NT2/D1 (cell line): ENCODE results near the gene CD38.
"Not testable (repeated sequence)": the region's sequence is repeated elsewhere in the genome, so short reads cannot be mapped to it uniquely, and the experiment has no call there.

Experiments used
- DNase-seq: peaks from one replicate; pipeline ENCODE4 v3.0.0-alpha.2; 2011; ENCODE audit warnings: low read depth, low spot score
- H3K27me3 ChIP-seq: 2 replicates; pipeline ENCODE4 v1.6.0; 2011; ENCODE audit warnings: mild to moderate bottlenecking; ENCODE audit not compliant: insufficient read length, insufficient read depth
- H3K36me3 ChIP-seq: 2 replicates; pipeline ENCODE4 v1.6.1; 2011; ENCODE audit warnings: mild to moderate bottlenecking, low read length, mixed read lengths; ENCODE audit not compliant: insufficient read depth, insufficient read length
- H3K4me1 ChIP-seq: 2 replicates; pipeline ENCODE4 v1.5.1; 2011; ENCODE audit not compliant: insufficient read depth, insufficient read length
- H3K4me3 ChIP-seq: 2 replicates; pipeline ENCODE4 v1.5.1; 2011; ENCODE audit warnings: low read depth; ENCODE audit not compliant: insufficient read length
- H3K9ac ChIP-seq: 2 replicates; pipeline ENCODE4 v1.6.0; 2011; ENCODE audit warnings: low read depth; ENCODE audit not compliant: insufficient read length
- H3K9me3 ChIP-seq: 2 replicates; pipeline ENCODE4 v1.5.1; 2011; ENCODE audit warnings: mild to moderate bottlenecking, low read length; ENCODE audit not compliant: insufficient read depth
- SUZ12 ChIP-seq: IDR thresholded peaks from 2 replicates; pipeline ENCODE4 v1.6.1; 2011; ENCODE audit not compliant: insufficient read length, insufficient read depth; ENCODE audit errors: extremely low read depth
- YY1 ChIP-seq: IDR thresholded peaks from 2 replicates; pipeline ENCODE4 v1.6.1; 2011; ENCODE audit not compliant: insufficient read length, insufficient read depth
- ZNF274 ChIP-seq: IDR thresholded peaks from 2 replicates; pipeline ENCODE4 v1.6.1; 2011; ENCODE audit warnings: mild to moderate bottlenecking, low read depth, low read length

The CD38 gene

DNA sequence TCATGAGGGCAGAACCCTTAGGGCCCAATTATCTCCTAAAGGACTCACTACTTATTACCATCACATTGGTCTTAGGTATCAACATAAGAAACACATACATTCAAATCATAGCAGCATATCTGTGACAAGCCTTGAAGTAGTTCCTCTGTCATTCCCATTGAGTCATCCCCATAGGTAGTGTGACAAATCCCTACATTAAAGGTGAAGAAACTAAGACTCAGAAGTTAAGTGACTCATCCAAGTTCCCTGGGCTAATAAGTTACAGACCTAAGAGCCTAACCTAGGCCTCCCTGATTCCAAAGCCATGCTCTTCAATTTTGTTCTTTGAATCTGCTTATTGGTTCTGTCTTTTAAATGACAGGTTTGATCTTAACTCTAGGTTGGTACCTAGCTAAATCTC is 58.2 kb downstream of the CD38 start:
- peaks cover 15% of the 10 kb centered on the region; the same call in 1 of the 2 replicates for H3K9me3 ChIP-seq
- no peak for DNase-seq
- H3K4me1 ChIP-seq: no peaks in the 10 kb centered on the region
- no peak for TF ChIP-seq YY1
- no peak for TF ChIP-seq SUZ12
- TF ChIP-seq ZNF274: no peak
- no peaks in the 10 kb centered on the region for H3K27me3 ChIP-seq
- H3K4me3 ChIP-seq: no peak overlapping the region
- H3K36me3 ChIP-seq: no peaks in the 10 kb centered on the region
- H3K9ac ChIP-seq: no peak overlapping the region

DNA sequence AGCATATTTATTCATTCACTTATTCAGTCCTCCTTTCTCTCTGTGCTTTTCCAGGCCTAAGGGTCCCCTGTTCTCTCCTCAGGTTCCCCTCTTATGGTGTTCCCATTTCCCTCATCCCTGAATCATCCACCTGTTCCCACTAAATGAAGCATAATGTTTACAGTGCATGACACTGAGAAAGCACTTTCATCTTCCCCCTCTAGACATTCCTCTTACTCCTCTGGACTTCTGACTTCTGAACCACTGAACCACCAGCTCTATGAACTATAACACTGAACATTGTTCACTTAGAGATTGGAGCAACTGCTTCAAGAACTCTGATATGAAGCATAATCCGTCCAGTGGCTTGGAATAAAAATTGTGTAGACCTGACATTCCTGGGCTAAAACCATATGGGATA is 59.5 kb downstream of the CD38 start:
- Histone ChIP-seq H3K36me3 (no peaks in the 10 kb centered on the region), H3K4me1 (no peaks in the 10 kb centered on the region), H3K9ac (no peak overlapping the region), H3K4me3 (no peak overlapping the region), H3K9me3 (peaks cover 15% of the 10 kb centered on the region; the same call in 1 of the 2 replicates), H3K27me3 (no peaks in the 10 kb centered on the region)
- no peak for TF ChIP-seq YY1
- TF ChIP-seq SUZ12: no peak
- no peak for TF ChIP-seq ZNF274
- DNase-seq: no peak

DNA sequence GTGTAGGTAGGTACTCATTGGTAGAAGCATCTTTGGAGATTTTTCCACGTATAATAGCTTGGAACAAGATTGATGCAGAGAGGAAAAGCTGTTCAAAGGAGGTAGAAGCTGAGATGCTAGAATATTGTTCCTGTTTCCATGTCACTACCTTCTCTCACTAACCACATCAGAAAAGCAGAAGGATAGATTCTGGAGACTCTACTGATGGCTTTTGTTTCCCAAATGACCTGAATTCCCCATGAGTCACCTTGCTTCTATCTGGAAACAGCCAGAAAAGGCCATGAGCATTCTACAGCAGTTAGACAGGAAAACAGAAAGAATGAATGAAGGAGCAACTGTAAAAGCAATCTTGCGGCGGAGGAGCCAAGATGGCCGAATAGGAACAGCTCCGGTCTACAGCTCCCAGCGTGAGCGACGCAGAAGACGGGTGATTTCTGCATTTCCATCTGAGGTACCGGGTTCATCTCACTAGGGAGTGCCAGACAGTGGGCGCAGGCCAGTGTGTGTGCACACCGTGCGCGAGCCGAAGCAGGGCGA is 63.1 kb downstream of the CD38 start:
- not testable (repeated sequence) for H3K4me3 ChIP-seq, H3K36me3 ChIP-seq, H3K4me1 ChIP-seq, H3K27me3 ChIP-seq, DNase-seq, H3K9ac ChIP-seq
- peaks cover 15% of the 10 kb centered on the region; the same call in 1 of the 2 replicates for H3K9me3 ChIP-seq

DNA sequence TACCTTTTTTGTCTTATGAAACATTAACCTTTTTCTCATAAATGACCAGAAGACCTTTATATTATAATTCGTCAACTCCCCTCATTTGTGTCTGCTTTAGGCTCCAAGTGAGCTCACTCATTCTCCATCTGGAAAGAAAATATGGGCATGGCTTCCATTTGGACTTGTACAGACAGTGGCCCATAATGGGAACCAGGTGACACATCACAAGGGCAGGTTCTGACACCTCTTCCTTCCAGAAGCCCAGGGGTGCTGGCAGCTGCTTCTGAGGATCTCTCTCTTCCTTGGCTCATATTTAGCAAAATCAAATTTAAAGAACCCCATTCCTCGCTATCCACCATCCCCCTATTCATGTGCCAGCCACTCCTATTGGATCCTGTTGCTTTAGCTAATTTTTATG is 69.6 kb downstream of the CD38 start:
- TF ChIP-seq YY1 (no peak), SUZ12 (no peak), ZNF274 (no peak)
- H3K9me3 ChIP-seq: no peaks in the 10 kb centered on the region
- H3K9ac ChIP-seq: no peak overlapping the region
- no peak for DNase-seq
- H3K36me3 ChIP-seq: no peaks in the 10 kb centered on the region
- no peak overlapping the region for H3K4me3 ChIP-seq
- H3K27me3 ChIP-seq: no peaks in the 10 kb centered on the region
- H3K4me1 ChIP-seq: no peaks in the 10 kb centered on the region

DNA sequence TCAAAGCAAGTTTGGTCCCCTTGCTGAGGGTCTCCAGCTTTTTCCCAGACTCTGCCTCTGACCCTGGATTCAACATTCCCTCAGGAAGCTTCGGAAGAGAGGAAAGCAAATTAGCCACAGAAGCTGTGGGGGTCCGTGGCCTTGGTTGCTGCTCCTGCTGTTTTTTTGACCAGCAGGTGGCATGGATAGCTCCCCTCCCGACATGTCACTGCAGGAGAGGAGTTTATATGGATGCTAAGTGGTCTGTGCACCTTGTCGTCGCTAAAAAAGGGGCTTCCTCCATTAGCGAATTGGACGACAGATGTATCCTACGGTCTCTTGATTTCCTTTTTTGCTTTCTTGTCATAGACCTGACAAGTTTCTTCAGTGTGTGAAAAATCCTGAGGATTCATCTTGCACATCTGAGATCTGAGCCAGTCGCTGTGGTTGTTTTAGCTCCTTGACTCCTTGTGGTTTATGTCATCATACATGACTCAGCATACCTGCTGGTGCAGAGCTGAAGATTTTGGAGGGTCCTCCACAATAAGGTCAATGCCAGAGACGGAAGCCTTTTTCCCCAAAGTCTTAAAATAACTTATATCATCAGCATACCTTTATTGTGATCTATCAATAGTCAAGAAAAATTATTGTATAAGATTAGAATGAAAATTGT is 70.2 kb downstream of the CD38 start:
- no peak overlapping the region for H3K9ac ChIP-seq
- no peaks in the 10 kb centered on the region for H3K4me1 ChIP-seq
- no peak overlapping the region for H3K4me3 ChIP-seq
- no peak for DNase-seq
- H3K36me3 ChIP-seq: no peaks in the 10 kb centered on the region
- H3K27me3 ChIP-seq: no peaks in the 10 kb centered on the region
- no peak for TF ChIP-seq SUZ12
- H3K9me3 ChIP-seq: no peaks in the 10 kb centered on the region

DNA sequence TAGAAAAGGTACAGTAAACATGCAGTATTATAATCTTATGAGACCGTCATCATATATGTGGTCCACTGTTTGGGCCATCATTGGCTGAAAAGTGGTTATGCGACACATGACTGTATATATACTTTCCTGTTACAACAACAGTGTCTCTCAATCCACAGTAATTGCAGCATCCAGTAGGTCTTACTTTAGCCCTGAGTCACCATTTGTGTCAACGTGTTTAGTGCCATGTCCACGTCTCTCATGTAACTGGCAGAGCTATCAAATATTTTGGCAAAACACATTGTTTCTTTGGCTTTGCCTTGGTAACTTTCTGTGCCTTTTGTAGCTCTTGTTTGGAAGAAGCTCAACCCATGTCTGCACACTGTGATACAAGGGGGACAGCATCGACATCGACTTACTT is 73.8 kb downstream of the CD38 start:
- TF ChIP-seq ZNF274: no peak
- TF ChIP-seq YY1: no peak
- TF ChIP-seq SUZ12: no peak
- Histone ChIP-seq H3K27me3 (no peaks in the 10 kb centered on the region), H3K36me3 (no peaks in the 10 kb centered on the region), H3K9me3 (no peaks in the 10 kb centered on the region), H3K9ac (no peak overlapping the region), H3K4me1 (no peaks in the 10 kb centered on the region), H3K4me3 (no peak overlapping the region)
- no peak for DNase-seq

DNA sequence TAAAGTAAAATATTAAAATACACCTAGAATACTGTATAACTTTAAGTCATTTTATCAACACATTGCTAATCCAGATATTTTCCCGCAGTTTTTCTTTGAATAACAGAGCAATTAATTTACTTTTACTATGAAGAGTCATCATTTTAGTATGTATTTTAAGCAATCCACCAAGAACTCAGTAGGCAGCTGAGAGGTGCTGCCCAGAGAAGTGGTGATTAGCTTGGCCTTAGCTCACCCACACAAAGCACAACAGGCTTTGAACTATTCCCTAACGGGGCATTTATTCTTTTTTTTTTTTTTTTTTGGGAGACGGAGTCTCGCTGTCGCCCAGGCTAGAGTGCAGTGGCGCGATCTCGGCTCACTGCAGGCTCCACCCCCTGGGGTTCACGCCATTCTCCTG is 74.4 kb downstream of the CD38 start:
- H3K9ac ChIP-seq: no peak overlapping the region
- TF ChIP-seq YY1 (no peak), SUZ12 (no peak), ZNF274 (no peak)
- H3K4me1 ChIP-seq: no peaks in the 10 kb centered on the region
- no peak for DNase-seq
- no peaks in the 10 kb centered on the region for H3K27me3 ChIP-seq
- no peak overlapping the region for H3K4me3 ChIP-seq
- no peaks in the 10 kb centered on the region for H3K9me3 ChIP-seq
- no peaks in the 10 kb centered on the region for H3K36me3 ChIP-seq

DNA sequence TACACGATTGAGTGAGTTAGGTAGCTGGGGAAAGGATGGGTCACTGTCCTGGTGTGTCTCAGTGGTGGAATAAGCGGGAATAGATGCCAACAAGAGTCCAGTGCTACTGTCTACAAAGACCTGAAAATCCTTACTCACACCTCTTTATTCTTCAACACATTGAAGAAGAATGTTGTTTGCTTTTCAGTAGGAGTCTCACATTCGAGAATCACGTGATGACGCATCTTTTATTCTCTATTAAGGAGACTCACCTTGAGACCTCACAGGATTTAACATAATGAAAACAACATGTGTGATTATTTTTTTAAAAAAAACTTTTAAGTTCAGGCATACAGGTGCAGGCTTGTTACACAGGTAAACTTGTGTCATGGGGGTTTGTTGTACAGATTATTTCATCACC is 75.2 kb downstream of the CD38 start:
- DNase-seq: no peak
- Histone ChIP-seq H3K9me3 (no peaks in the 10 kb centered on the region), H3K9ac (no peak overlapping the region), H3K36me3 (no peaks in the 10 kb centered on the region), H3K4me3 (no peak overlapping the region), H3K27me3 (no peaks in the 10 kb centered on the region), H3K4me1 (no peaks in the 10 kb centered on the region)
- no peak for TF ChIP-seq YY1
- no peak for TF ChIP-seq ZNF274
- TF ChIP-seq SUZ12: no peak
